Muscle layer of duodenum (tissue), 2 donors: ENCODE measurements around the gene COL25A1.
"Not testable (repeated sequence)": the region's sequence is repeated elsewhere in the genome, so short reads cannot be mapped to it uniquely, and the experiment has no call there.

Source experiments
- H3K27ac ChIP-seq: one replicate; pipeline ENCODE4 v1.7.0; 2013; ENCODE audit warnings: mild to moderate bottlenecking, low read length
- H3K27me3 ChIP-seq: one replicate; pipeline ENCODE4 v1.7.0; 2013; ENCODE audit warnings: low read depth, mild to moderate bottlenecking, control low read depth, low read length
- H3K36me3 ChIP-seq, 2 donors: one replicate each; pipeline ENCODE4 v1.7.0; 2013; ENCODE audit warnings: low read length in 2 of 2, control low read depth in 1 of 2, mild to moderate bottlenecking in 1 of 2; ENCODE audit not compliant: insufficient read depth in 2 of 2, control insufficient read depth in 1 of 2
- H3K4me1 ChIP-seq, 2 donors: one replicate each; pipeline ENCODE4 v1.7.0; 2013; ENCODE audit warnings: low read length in 2 of 2, mild to moderate bottlenecking in 2 of 2, control low read depth in 1 of 2, moderate library complexity in 1 of 2; ENCODE audit not compliant: insufficient read depth in 2 of 2, control insufficient read depth in 1 of 2
- H3K4me3 ChIP-seq, 2 donors: one replicate each; pipeline ENCODE4 v1.7.0; 2013; ENCODE audit warnings: low read length in 2 of 2, low read depth in 1 of 2, mild to moderate bottlenecking in 1 of 2
- H3K9me3 ChIP-seq, 2 donors: one replicate each; pipeline ENCODE4 v1.7.0; 2013; ENCODE audit warnings: low read length in 2 of 2, control low read depth in 1 of 2, mild to moderate bottlenecking in 1 of 2; ENCODE audit not compliant: control insufficient read depth in 1 of 2
- donor health status: healthy.

COL25A1 gene

GRCh38 chr4:109025471-109026076, 276.9 kb downstream of the COL25A1 start:
- Histone ChIP-seq H3K4me1 (no peaks in the 10 kb centered on the region), H3K36me3 (no peaks in the 10 kb centered on the region), H3K4me3 (no peak overlapping the region), H3K9me3 (peaks cover 0 to 5% of the 10 kb centered on the region in 2 donors), H3K27ac (no peak overlapping the region), H3K27me3 (no peaks in the 10 kb centered on the region)

GRCh38 chr4:109022961-109023360, 279.5 kb downstream of the COL25A1 start:
- Histone ChIP-seq H3K27ac (no peak overlapping the region), H3K4me1 (no peaks in the 10 kb centered on the region), H3K4me3 (no peak overlapping the region), H3K9me3 (peaks cover 0 to 5% of the 10 kb centered on the region in 2 donors), H3K27me3 (no peaks in the 10 kb centered on the region), H3K36me3 (no peaks in the 10 kb centered on the region)

GRCh38 chr4:109021630-109022029, 280.8 kb downstream of the COL25A1 start:
- not testable (repeated sequence) for H3K4me3 ChIP-seq, H3K4me1 ChIP-seq, H3K36me3 ChIP-seq, H3K27ac ChIP-seq, H3K27me3 ChIP-seq, H3K9me3 ChIP-seq

GRCh38 chr4:109020861-109021260, 281.6 kb downstream of the COL25A1 start:
- H3K27ac ChIP-seq, result no peak overlapping the region
- H3K4me3 ChIP-seq, result no peak overlapping the region
- no peaks in the 10 kb centered on the region for H3K27me3 ChIP-seq
- no peaks in the 10 kb centered on the region for H3K36me3 ChIP-seq
- no peaks in the 10 kb centered on the region for H3K4me1 ChIP-seq
- peaks cover 0 to 5% of the 10 kb centered on the region in 2 donors for H3K9me3 ChIP-seq

- Histone ChIP-seq H3K36me3 (no peaks in the 10 kb centered on the region), H3K27me3 (no peaks in the 10 kb centered on the region), H3K4me1 (no peaks in the 10 kb centered on the region), H3K27ac (no peak overlapping the region), H3K9me3 (no peaks in the 10 kb centered on the region), H3K4me3 (no peak overlapping the region)
Observed at GRCh38 chr4:109016200-109016599, 286.3 kb downstream of the COL25A1 start.

GRCh38 chr4:109015413-109015810, 287.0 kb downstream of the COL25A1 start:
- no peaks in the 10 kb centered on the region for H3K36me3 ChIP-seq
- H3K27me3 ChIP-seq, result no peaks in the 10 kb centered on the region
- no peak overlapping the region for H3K4me3 ChIP-seq
- H3K4me1 ChIP-seq, result peaks cover 0 to under 1% of the 10 kb centered on the region in 2 donors
- no peaks in the 10 kb centered on the region for H3K9me3 ChIP-seq
- no peak overlapping the region for H3K27ac ChIP-seq

- Histone ChIP-seq H3K4me1 (peaks cover 3% of the 10 kb centered on the region in 2 donors), H3K9me3 (no peaks in the 10 kb centered on the region), H3K27ac (no peak overlapping the region), H3K4me3 (no peak overlapping the region), H3K36me3 (no peaks in the 10 kb centered on the region), H3K27me3 (no peaks in the 10 kb centered on the region)
Observed at GRCh38 chr4:109014593-109015412, 287.7 kb downstream of the COL25A1 start.

- no peaks in the 10 kb centered on the region for H3K9me3 ChIP-seq
- H3K4me3 ChIP-seq, result no peak overlapping the region
- H3K36me3 ChIP-seq, result no peaks in the 10 kb centered on the region
- H3K27me3 ChIP-seq, result no peaks in the 10 kb centered on the region
- H3K4me1 ChIP-seq, result peaks cover 3 to 5% of the 10 kb centered on the region in 2 donors
- no peak overlapping the region for H3K27ac ChIP-seq
Observed at GRCh38 chr4:109012286-109012880, 290.1 kb downstream of the COL25A1 start.

GRCh38 chr4:109011241-109012026, 291.0 kb downstream of the COL25A1 start:
- no peaks in the 10 kb centered on the region for H3K9me3 ChIP-seq
- no peaks in the 10 kb centered on the region for H3K36me3 ChIP-seq
- no peaks in the 10 kb centered on the region for H3K27me3 ChIP-seq

GRCh38 chr4:109010521-109010920, 291.9 kb downstream of the COL25A1 start:
- H3K36me3 ChIP-seq, result no peaks in the 10 kb centered on the region
- H3K9me3 ChIP-seq, result no peaks in the 10 kb centered on the region
- H3K4me3 ChIP-seq, result no peak overlapping the region
- no peaks in the 10 kb centered on the region for H3K27me3 ChIP-seq
- H3K4me1 ChIP-seq, result peaks cover 3 to 5% of the 10 kb centered on the region in 2 donors
- no peak overlapping the region for H3K27ac ChIP-seq

More at GRCh38 chr4:109011241-109012026, 291.0 kb downstream of the COL25A1 start:
- H3K4me1 ChIP-seq, result peaks cover 3 to 5% of the 10 kb centered on the region in 2 donors
- no peak overlapping the region for H3K27ac ChIP-seq
- H3K4me3 ChIP-seq, result no peak overlapping the region

GRCh38 chr4:109009909-109010308, 292.5 kb downstream of the COL25A1 start:
- no peaks in the 10 kb centered on the region for H3K9me3 ChIP-seq
- no peak overlapping the region for H3K4me3 ChIP-seq
- no peaks in the 10 kb centered on the region for H3K36me3 ChIP-seq
- H3K4me1 ChIP-seq, result peaks cover 3 to 5% of the 10 kb centered on the region in 2 donors
- no peaks in the 10 kb centered on the region for H3K27me3 ChIP-seq
- no peak overlapping the region for H3K27ac ChIP-seq
